ENCODE results near the gene PLA2G6. TPM values are rescaled to one million over a fixed set of nuclear protein-coding genes. Genes with fewer than 3 reads are reported as not detected.
A peak's percentile ranks its signal among the peaks of the same experiment; 100 is the strongest.

Gene PLA2G6
- total RNA-seq, 1 experiment from 2014 or later = 24.1 TPM

- Histone ChIP-seq H2BK120ac (ENCODE audit: low read depth, low read length, poor library complexity, severe bottlenecking) (no peak overlapping the region), H3K9ac (ENCODE audit: extremely low read depth, insufficient read length, low read length) (no peak overlapping the region), H3K27me3 (ENCODE audit: insufficient read depth, low read length) (no peaks in the 10 kb centered on the region), H3K23me2 (ENCODE audit: insufficient read length, low read depth, low read length, poor library complexity, severe bottlenecking) (no peaks in the 10 kb centered on the region), H3K18ac (ENCODE audit: insufficient read length, low read depth, low read length) (peak overlapping the region; percentile 82), H4K8ac (replicated peaks; ENCODE audit: insufficient read length, low read depth, low read length) (no peak overlapping the region), H3K56ac (ENCODE audit: insufficient read length, low read depth, low read length) (no peak overlapping the region), H3K14ac (ENCODE audit: insufficient read depth, low read length) (no peak overlapping the region), H3K23ac (ENCODE audit: insufficient read length, low read depth, low read length) (no peak overlapping the region), H2BK12ac (ENCODE audit: insufficient read length, low read depth, low read length) (no peak overlapping the region), H3K79me1 (ENCODE audit: insufficient read depth, low read depth, low read length, poor library complexity, severe bottlenecking) (no peaks in the 10 kb centered on the region), H2AFZ (ENCODE audit: low read length) (no peak overlapping the region), H2BK5ac (ENCODE audit: insufficient read length, low read length) (no peak overlapping the region), H4K91ac (ENCODE audit: insufficient read length, low read depth, low read length) (no peak overlapping the region), H2BK20ac (ENCODE audit: low read depth, low read length, poor library complexity, severe bottlenecking) (no peak overlapping the region), H2BK15ac (ENCODE audit: low read depth, low read length) (no peak overlapping the region), H4K20me1 (ENCODE audit: control insufficient read depth, insufficient read depth, insufficient read length) (no peaks in the 10 kb centered on the region), H3K27ac (ENCODE audit: insufficient read length, low read depth, low read length) (no peak overlapping the region), H3K9me3 (ENCODE audit: control insufficient read depth, low read depth, low read length) (no peaks in the 10 kb centered on the region), H3K79me2 (ENCODE audit: insufficient read depth, low read length) (no peaks in the 10 kb centered on the region), H3K4ac (ENCODE audit: low read depth, low read length) (no peak overlapping the region), H2AK5ac (ENCODE audit: insufficient read length, low read length) (no peak overlapping the region), H3T11ph (ENCODE audit: low read length) (no peak overlapping the region), H4K5ac (ENCODE audit: insufficient read length, low read depth, low read length) (no peak overlapping the region), H3K4me1 (ENCODE audit: insufficient read depth, low read length) (peaks cover 4% of the 10 kb centered on the region; the same call in 1 of the 2 replicates), H3K4me2 (ENCODE audit: insufficient read depth, insufficient read length, low read length) (no peak overlapping the region)
- H3K4me3 Mint-ChIP-seq = no peak overlapping the region; a peak in 1 of 5 replicates
- peaks cover 6 to 32% (median 20%) of the 10 kb centered on the region in 3 experiments for H3K36me3 Mint-ChIP-seq (ENCODE audit: insufficient read depth in 1 of 3, low read depth in 3 of 3)
- peaks cover 24 to 38% of the 10 kb centered on the region in 2 experiments for H3K4me1 Mint-ChIP-seq
- peak overlapping the region; percentile 91 to 96 (median 95); a peak in 5 of 7 replicates for H3K27ac Mint-ChIP-seq
- no peak for DNase-seq
- no peaks in the 10 kb centered on the region for H3K27me3 Mint-ChIP-seq (ENCODE audit: low read depth)
- peaks cover 0 to 2% of the 10 kb centered on the region in 2 experiments; a peak in 1 of 5 replicates for H3K9me3 Mint-ChIP-seq
- WGBS (ENCODE audit: extremely low coverage, insufficient read length, low lambda C conversion rate) = no CpG with 5 or more reads among the region's 10 CpGs
- no peak for TF ChIP-seq CTCF (conservative IDR thresholded peaks at IDR 0.05)
Observed at GRCh38 chr22:38219632-38220031, 38.0 kb upstream of the PLA2G6 start.

Measured in H9 (cell line).